Measurements from ENCODE around the gene CPNE2.

CPNE2 gene

GRCh38 chr16:57167538-57167937, 75.2 kb downstream of the CPNE2 start:
- Histone ChIP-seq H3K4me3 (ENCODE audit: low read depth, low read length) (no peak overlapping the region), H3K79me2 (no peaks in the 10 kb centered on the region), H3K36me3 (ENCODE audit: control insufficient read depth, insufficient read depth, low read length) (no peaks in the 10 kb centered on the region), H3K4me1 (no peaks in the 10 kb centered on the region), H3K27ac (no peak overlapping the region), H3K4me2 (ENCODE audit: low read length) (no peak overlapping the region), H3K9me3 (ENCODE audit: control insufficient read depth, low read length) (no peaks in the 10 kb centered on the region), H2AFZ (no peak overlapping the region), H3K27me3 (ENCODE audit: control insufficient read depth, insufficient read depth, low read length) (no peaks in the 10 kb centered on the region), H3K9ac (no peak overlapping the region)
- TF ChIP-seq CTCF (IDR thresholded peaks at IDR 0.05), result no peak

- peak; percentile 38 for TF ChIP-seq CTCF (IDR thresholded peaks at IDR 0.05)
- Histone ChIP-seq H3K27ac (no peak overlapping the region), H3K9ac (no peak overlapping the region), H3K36me3 (ENCODE audit: control insufficient read depth, insufficient read depth, low read length) (no peaks in the 10 kb centered on the region), H3K9me3 (ENCODE audit: control insufficient read depth, low read length) (no peaks in the 10 kb centered on the region), H3K4me2 (ENCODE audit: low read length) (no peak overlapping the region), H2AFZ (no peak overlapping the region), H3K27me3 (ENCODE audit: control insufficient read depth, insufficient read depth, low read length) (no peaks in the 10 kb centered on the region), H3K79me2 (no peaks in the 10 kb centered on the region), H3K4me1 (no peaks in the 10 kb centered on the region), H3K4me3 (ENCODE audit: low read depth, low read length) (no peak overlapping the region)
Measured at GRCh38 chr16:57167953-57168352, 75.6 kb downstream of the CPNE2 start.

GRCh38 chr16:57169327-57169726, 76.9 kb downstream of the CPNE2 start:
- Histone ChIP-seq H2AFZ (no peak overlapping the region), H3K9ac (no peak overlapping the region), H3K27ac (no peak overlapping the region), H3K4me1 (no peaks in the 10 kb centered on the region), H3K4me3 (ENCODE audit: low read depth, low read length) (no peak overlapping the region), H3K27me3 (ENCODE audit: control insufficient read depth, insufficient read depth, low read length) (no peaks in the 10 kb centered on the region), H3K9me3 (ENCODE audit: control insufficient read depth, low read length) (no peaks in the 10 kb centered on the region), H3K4me2 (ENCODE audit: low read length) (no peak overlapping the region), H3K36me3 (ENCODE audit: control insufficient read depth, insufficient read depth, low read length) (no peaks in the 10 kb centered on the region), H3K79me2 (no peaks in the 10 kb centered on the region)
- TF ChIP-seq CTCF (IDR thresholded peaks at IDR 0.05), result no peak

- Histone ChIP-seq H3K9me3 (ENCODE audit: control insufficient read depth, low read length) (no peaks in the 10 kb centered on the region), H3K27ac (no peak overlapping the region), H3K27me3 (ENCODE audit: control insufficient read depth, insufficient read depth, low read length) (no peaks in the 10 kb centered on the region), H3K36me3 (ENCODE audit: control insufficient read depth, insufficient read depth, low read length) (no peaks in the 10 kb centered on the region), H2AFZ (no peak overlapping the region), H3K4me1 (no peaks in the 10 kb centered on the region), H3K9ac (no peak overlapping the region), H3K4me3 (ENCODE audit: low read depth, low read length) (no peak overlapping the region), H3K79me2 (peaks cover 6% of the 10 kb centered on the region), H3K4me2 (ENCODE audit: low read length) (no peak overlapping the region)
- TF ChIP-seq CTCF (IDR thresholded peaks at IDR 0.05), result no peak
Measured at GRCh38 chr16:57172721-57173290, 80.4 kb downstream of the CPNE2 start.

- Histone ChIP-seq H3K27me3 (ENCODE audit: control insufficient read depth, insufficient read depth, low read length) (no peaks in the 10 kb centered on the region), H3K4me1 (no peaks in the 10 kb centered on the region), H3K9me3 (ENCODE audit: control insufficient read depth, low read length) (no peaks in the 10 kb centered on the region), H3K4me2 (ENCODE audit: low read length) (no peak overlapping the region), H3K4me3 (ENCODE audit: low read depth, low read length) (no peak overlapping the region), H2AFZ (no peak overlapping the region), H3K36me3 (ENCODE audit: control insufficient read depth, insufficient read depth, low read length) (no peaks in the 10 kb centered on the region), H3K9ac (no peak overlapping the region), H3K27ac (no peak overlapping the region), H3K79me2 (peaks cover 6% of the 10 kb centered on the region)
- TF ChIP-seq CTCF (IDR thresholded peaks at IDR 0.05), result no peak
Measured at GRCh38 chr16:57175896-57176295, 83.5 kb downstream of the CPNE2 start.

All from parathyroid adenoma (tissue), 2 donors.